Fibroblast of the conjunctiva (primary cell): ENCODE results near the gene TLR10.

Source experiments
- DNase-seq: peaks from one replicate; pipeline ENCODE4 v3.0.0-alpha.2; 2010; ENCODE audit warnings: low read depth

Gene TLR10

GRCh38 chr4:38730830-38731646 lies 51.8 kb downstream of the TLR10 start:
- DNase-seq, result peak; percentile 66

DNA sequence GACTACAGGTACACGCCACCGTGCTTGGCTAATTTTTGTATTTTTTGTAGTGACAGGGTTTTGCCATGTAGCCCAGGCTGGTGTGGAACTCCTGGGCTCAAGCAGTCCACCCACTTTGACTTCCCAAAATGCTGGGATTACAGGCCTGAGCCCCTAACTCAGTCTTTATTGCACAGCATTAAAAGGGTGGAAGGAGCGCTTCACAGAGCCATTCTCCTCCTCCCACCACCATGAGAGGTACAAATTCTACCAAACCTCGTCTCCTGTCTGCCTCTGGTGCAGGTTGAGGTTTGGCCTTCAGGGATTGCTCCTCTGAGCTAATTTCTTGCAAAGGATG lies 52.3 kb downstream of the TLR10 start:
- no peak for DNase-seq

GRCh38 chr4:38728631-38729141 lies 54.1 kb downstream of the TLR10 start:
- DNase-seq, result no peak

GRCh38 chr4:38724475-38724808 lies 58.3 kb downstream of the TLR10 start:
- no peak for DNase-seq

- DNase-seq, result no peak
These were observed 58.9 kb downstream of the TLR10 start for GRCh38 chr4:38723726-38724474.

GRCh38 chr4:38723114-38723513 lies 59.7 kb downstream of the TLR10 start:
- DNase-seq, result no peak
